Activated CD8-positive, alpha-beta T cell treated with anti-CD3 and anti-CD28 coated beads for 36 hours (primary cell): ENCODE results near the gene ASTN1. TPM values are rescaled to one million over a fixed set of nuclear protein-coding genes. Genes with fewer than 3 reads are reported as not detected.

Experiments used
- ATAC-seq: fragments of 200-7000 bp; cut with Tn5 transposase; one replicate; pipeline ENCODE4 v1.10.0; 2021; ENCODE audit warnings: mild to moderate bottlenecking, moderate library complexity
- CTCF ChIA-PET: fragments of 350-600 bp; sonication (Branson Sonifier 250); formaldehyde crosslinking; loops from one replicate; lab custom pipeline; 2021; ENCODE audit warnings: antibody characterized with exemption; lab: Charles Lee
- POLR2A ChIA-PET: fragments of 350-600 bp; sonication (Branson Sonifier 250); formaldehyde crosslinking; loops from one replicate; lab custom pipeline; 2021; ENCODE audit warnings: antibody characterized with exemption; lab: Charles Lee
- DNase-seq: peaks from one replicate; pipeline ENCODE4 v3.0.0-alpha.2; 2020
- H3K27ac Mint-ChIP-seq: one replicate; pipeline ENCODE4 v1.8.0; 2021; ENCODE audit warnings: mild to moderate bottlenecking, mixed read lengths
- H3K27me3 Mint-ChIP-seq: one replicate; pipeline ENCODE4 v1.8.0; 2021; ENCODE audit warnings: mixed read lengths
- H3K36me3 Mint-ChIP-seq: one replicate; pipeline ENCODE4 v1.8.0; 2021; ENCODE audit warnings: low read depth, mixed read lengths
- H3K4me1 Mint-ChIP-seq: one replicate; pipeline ENCODE4 v1.8.0; 2021; ENCODE audit warnings: low read depth, mixed read lengths
- H3K4me3 Mint-ChIP-seq: one replicate; pipeline ENCODE4 v1.8.0; 2021; ENCODE audit warnings: mild to moderate bottlenecking, moderate library complexity, mixed read lengths
- H3K9me3 Mint-ChIP-seq: one replicate; pipeline ENCODE4 v1.8.0; 2021; ENCODE audit warnings: mixed read lengths
- CTCF ChIP-seq: fragments of 200-600 bp; IDR thresholded peaks from one replicate; pipeline ENCODE4 v1.8.0; 2022; ENCODE audit warnings: antibody characterized with exemption, mild to moderate bottlenecking
- intact Hi-C: fragments of 100-400 bp; cut with micrococcal nuclease; formaldehyde crosslinking; loops from one replicate; pipeline ENCODE4 v1.10.0; 2022
- total RNA-seq, 2 experiments: library from RNA; stranded (reverse); gene quantifications; one replicate each; pipeline ENCODE4 v1.2.3, GENCODE V29; 2021

The ASTN1 gene
- total RNA-seq, 2 experiments from 2014 or later = not detected

GRCh38 chr1:176926330-176927086 lies 238.0 kb downstream of the ASTN1 start:
- H3K4me1 Mint-ChIP-seq = no peaks in the 10 kb centered on the region
- no peaks in the 10 kb centered on the region for H3K27me3 Mint-ChIP-seq
- DNase-seq (no peak), ATAC-seq (no peak)
- H3K36me3 Mint-ChIP-seq = no peaks in the 10 kb centered on the region
- ChIA-PET CTCF (interaction anchor here (0.7 kb wide), 1 partner anchor 15 kb away, joined by 3 read pairs; no protein-coding TSS in a partner anchor), POLR2A (no interaction called here)
- peaks cover 3% of the 10 kb centered on the region for H3K9me3 Mint-ChIP-seq
- TF ChIP-seq CTCF = no peak
- intact Hi-C loops = no loop called here
- no peak overlapping the region for H3K4me3 Mint-ChIP-seq
- H3K27ac Mint-ChIP-seq = no peak overlapping the region

- POLR2A ChIA-PET = no interaction called here
- DNase-seq (no peak), ATAC-seq (no peak)
- CTCF ChIA-PET = no interaction called here
- Mint-ChIP-seq H3K4me3 (no peak overlapping the region), H3K4me1 (no peaks in the 10 kb centered on the region), H3K9me3 (no peaks in the 10 kb centered on the region), H3K27me3 (no peaks in the 10 kb centered on the region), H3K36me3 (no peaks in the 10 kb centered on the region), H3K27ac (no peak overlapping the region)
- intact Hi-C loops = no loop called here
- no peak for TF ChIP-seq CTCF
These were observed 239.3 kb downstream of the ASTN1 start for GRCh38 chr1:176925223-176925622.

GRCh38 chr1:176923283-176923682 lies 241.2 kb downstream of the ASTN1 start:
- CTCF ChIA-PET = no interaction called here
- intact Hi-C loops = no loop called here
- Mint-ChIP-seq H3K9me3 (no peaks in the 10 kb centered on the region), H3K4me1 (no peaks in the 10 kb centered on the region), H3K27me3 (no peaks in the 10 kb centered on the region), H3K27ac (no peak overlapping the region), H3K4me3 (no peak overlapping the region), H3K36me3 (no peaks in the 10 kb centered on the region)
- POLR2A ChIA-PET = no interaction called here
- TF ChIP-seq CTCF = no peak
- DNase-seq (no peak), ATAC-seq (no peak)

- ChIA-PET POLR2A (interaction anchor here (1.0 kb wide), 1 partner anchor 11 kb away, joined by 3 read pairs; no protein-coding TSS in a partner anchor), CTCF (no interaction called here)
- DNase-seq (no peak), ATAC-seq (no peak)
- no peaks in the 10 kb centered on the region for H3K9me3 Mint-ChIP-seq
- H3K4me1 Mint-ChIP-seq = no peaks in the 10 kb centered on the region
- no peak for TF ChIP-seq CTCF
- H3K27ac Mint-ChIP-seq = no peak overlapping the region
- intact Hi-C loops = no loop called here
- H3K4me3 Mint-ChIP-seq = no peak overlapping the region
- no peaks in the 10 kb centered on the region for H3K27me3 Mint-ChIP-seq
- no peaks in the 10 kb centered on the region for H3K36me3 Mint-ChIP-seq
These were observed 244.8 kb downstream of the ASTN1 start for GRCh38 chr1:176919386-176920378.
